ENCODE measurements around the gene KDM3B.
"Not testable (repeated sequence)": the region's sequence is repeated elsewhere in the genome, so short reads cannot be mapped to it uniquely, and the experiment has no call there.

The KDM3B gene

DNA sequence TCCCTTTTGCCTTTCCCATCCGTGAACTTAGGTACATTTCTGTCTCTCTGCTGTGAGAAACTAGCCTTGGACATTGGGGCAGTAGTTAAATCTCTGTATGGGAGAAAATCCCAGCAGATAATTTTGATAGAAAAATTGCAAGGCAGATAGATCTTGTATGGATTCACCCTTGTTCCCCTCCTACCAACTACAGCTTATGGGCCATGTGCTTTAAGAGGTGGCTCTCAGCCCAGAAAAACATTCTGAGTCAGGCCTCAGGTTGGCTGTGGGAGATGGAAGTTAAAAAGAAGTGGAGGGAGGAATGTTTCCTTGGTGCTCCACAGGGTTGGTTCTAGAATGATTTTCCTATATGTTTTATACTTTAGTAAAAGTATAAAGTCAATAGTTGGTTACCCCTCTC lies 1.4 kb upstream of the KDM3B start:
- DNase-seq (ENCODE audit: low read depth) = no peak

- DNase-seq (ENCODE audit: low read depth) = no peak
Measured at GRCh38 chr5:138351517-138351916, 968 bp upstream of the KDM3B start.

- DNase-seq (ENCODE audit: low read depth) = peak; percentile 59
Measured at GRCh38 chr5:138352722-138353559, 456 bp downstream of the KDM3B start.

GRCh38 chr5:138353560-138354080 lies 1.1 kb downstream of the KDM3B start:
- DNase-seq (ENCODE audit: low read depth) = no peak

- DNase-seq (ENCODE audit: low read depth) = no peak
Measured at GRCh38 chr5:138354387-138354786, 1.9 kb downstream of the KDM3B start.

- DNase-seq (ENCODE audit: low read depth) = peak; percentile 43
Measured at GRCh38 chr5:138354926-138355378, 2.5 kb downstream of the KDM3B start.

GRCh38 chr5:138359621-138360020 lies 7.1 kb downstream of the KDM3B start:
- DNase-seq (ENCODE audit: low read depth) = no peak

DNA sequence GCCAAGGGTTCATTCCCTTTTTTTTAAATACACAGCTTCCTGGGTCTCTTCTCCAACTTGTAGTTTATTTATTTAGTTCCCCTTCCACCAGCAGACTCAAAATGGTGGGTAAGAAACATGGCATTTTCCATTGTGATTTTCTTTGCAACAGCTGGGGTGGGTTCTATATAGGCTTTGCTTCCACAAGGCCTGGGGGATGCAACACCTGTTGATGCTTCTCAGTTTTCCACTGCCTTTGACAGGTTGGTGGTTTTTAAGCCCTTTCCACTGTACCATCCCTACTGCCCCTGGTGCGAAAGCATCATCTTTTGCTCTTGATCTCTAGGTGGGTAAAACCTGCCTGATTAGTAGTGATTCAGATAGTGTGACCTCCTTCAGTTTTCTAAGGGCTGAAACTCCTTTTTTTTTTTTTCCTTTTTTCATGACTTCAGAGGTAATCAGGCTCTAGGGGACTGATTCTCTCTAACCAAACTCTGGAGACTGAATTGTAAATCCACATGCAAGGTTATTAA lies 8.5 kb downstream of the KDM3B start:
- no peak for DNase-seq (ENCODE audit: low read depth)

DNA sequence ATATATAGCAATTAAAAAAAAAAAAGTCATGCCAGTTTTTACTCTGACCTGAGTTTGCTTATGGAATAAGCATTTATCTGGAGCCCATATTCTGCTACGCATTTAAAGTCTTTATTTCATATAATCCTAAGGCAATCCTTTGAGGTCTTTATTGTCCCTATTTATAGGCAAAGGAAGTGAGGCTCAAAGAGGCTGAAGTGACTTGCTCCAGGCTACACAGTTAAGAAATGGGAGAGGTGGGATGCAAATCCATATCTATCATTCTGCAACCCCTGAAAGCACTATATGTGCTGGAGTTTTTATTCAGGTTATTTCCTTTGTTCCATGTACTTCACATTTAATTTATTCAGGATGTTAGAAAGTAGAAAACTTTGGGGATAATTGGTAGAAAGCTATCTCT lies 12.1 kb downstream of the KDM3B start:
- no peak for DNase-seq (ENCODE audit: low read depth)

GRCh38 chr5:138366632-138367382 lies 14.3 kb downstream of the KDM3B start:
- DNase-seq (ENCODE audit: low read depth) = no peak

GRCh38 chr5:138369261-138369660 lies 16.8 kb downstream of the KDM3B start:
- DNase-seq (ENCODE audit: low read depth) = no peak

GRCh38 chr5:138369706-138370105 lies 17.2 kb downstream of the KDM3B start:
- DNase-seq (ENCODE audit: low read depth) = no peak

DNA sequence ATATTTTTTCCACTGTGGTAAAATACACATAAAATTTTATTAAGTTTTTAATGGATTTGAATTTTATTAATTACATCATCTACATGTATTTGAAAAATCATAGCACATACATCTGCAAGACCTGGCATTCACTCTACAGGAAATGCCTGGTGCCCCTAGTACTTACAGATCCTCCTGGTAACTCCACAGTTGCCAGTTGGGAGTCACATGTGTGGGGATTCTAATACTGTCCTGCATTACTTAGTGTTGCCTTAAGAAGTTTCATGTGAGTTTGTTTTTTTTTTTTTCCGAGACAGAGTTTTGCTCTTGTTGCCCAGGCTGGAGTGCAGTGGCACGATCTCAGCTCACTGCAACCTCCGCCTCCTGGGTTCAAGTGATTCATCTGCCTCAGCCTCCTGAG lies 18.1 kb downstream of the KDM3B start:
- DNase-seq (ENCODE audit: low read depth) = no peak

- no peak for DNase-seq (ENCODE audit: low read depth)
Measured at GRCh38 chr5:138371454-138371853, 19.0 kb downstream of the KDM3B start.

- no peak for DNase-seq (ENCODE audit: low read depth)
Measured at GRCh38 chr5:138372225-138372624, 19.7 kb downstream of the KDM3B start.

- DNase-seq (ENCODE audit: low read depth) = no peak
Measured at GRCh38 chr5:138372653-138373052, 20.2 kb downstream of the KDM3B start.

DNA sequence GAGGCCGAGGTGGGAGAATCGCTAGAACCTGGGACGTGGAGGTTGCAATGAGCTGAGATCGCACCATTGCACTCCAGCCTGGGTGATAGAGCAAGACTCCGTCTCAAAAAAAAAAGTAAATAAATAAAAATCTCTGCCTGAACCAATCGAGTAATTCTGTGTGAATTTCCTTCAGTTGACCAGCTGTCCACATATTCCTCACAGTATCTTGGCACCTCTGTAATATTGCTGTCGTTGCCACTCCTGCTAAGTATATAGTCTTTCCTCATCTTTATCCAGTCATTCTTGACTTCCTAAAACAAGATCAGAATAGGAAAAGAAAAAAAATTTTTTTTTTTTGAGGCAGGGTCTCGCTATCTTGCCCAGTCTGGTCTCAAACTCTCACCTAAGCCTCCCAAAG lies 29.9 kb downstream of the KDM3B start:
- no peak for DNase-seq (ENCODE audit: low read depth)

DNA sequence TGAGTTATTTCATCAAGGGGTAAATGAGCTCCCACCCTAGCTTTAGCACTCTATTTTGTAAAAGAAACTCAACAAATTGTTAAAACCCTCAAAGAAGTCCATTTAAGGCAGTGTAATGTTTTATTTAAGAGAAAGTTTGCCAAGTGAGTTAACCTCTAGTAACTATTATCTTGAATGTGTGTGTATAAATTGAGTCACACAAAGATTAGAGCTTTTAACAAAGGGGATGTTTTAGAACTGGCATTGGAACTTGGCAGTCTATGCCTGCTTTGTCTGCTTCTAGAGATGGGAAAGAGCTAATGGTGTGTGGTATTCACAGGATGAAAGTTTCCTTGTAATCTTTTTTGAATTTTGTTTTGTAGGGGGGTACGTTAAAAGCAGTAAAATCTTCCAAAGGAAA lies 33.2 kb downstream of the KDM3B start:
- DNase-seq (ENCODE audit: low read depth) = no peak

DNA sequence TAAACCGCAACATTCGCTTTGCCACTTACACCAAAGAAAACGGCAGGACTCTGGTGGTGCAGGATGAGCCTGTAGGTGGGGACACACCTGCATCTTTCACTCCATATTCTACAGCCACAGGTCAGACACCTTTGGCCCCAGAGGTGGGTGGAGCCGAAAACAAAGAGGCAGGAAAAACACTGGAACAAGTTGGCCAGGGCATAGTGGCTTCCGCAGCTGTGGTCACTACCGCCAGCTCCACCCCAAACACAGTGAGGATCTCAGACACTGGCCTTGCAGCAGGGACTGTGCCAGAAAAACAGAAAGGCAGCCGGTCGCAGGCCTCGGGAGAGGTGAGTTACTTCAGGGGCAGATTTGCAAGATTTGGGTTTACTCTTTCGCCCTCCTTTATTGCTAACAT lies 33.8 kb downstream of the KDM3B start:
- no peak for DNase-seq (ENCODE audit: low read depth)

DNA sequence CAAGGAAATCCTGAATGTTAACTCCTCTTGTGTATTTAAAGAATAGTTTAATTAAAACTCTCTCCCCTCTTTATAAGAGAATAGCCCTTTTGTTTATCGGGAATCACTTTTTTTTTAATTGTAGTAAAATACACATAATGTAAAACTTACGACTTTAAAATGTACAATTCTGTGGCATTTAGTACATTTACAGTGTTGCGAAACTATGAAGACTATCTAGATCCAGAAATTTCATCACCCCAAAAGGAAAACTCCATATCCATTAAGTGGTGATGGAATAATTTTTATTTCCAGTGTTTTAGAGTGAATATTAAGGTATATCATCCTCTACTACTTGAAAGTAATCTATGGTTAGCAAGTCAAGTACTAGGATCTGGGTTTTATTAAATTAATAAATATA lies 36.8 kb downstream of the KDM3B start:
- DNase-seq (ENCODE audit: low read depth) = no peak

DNA sequence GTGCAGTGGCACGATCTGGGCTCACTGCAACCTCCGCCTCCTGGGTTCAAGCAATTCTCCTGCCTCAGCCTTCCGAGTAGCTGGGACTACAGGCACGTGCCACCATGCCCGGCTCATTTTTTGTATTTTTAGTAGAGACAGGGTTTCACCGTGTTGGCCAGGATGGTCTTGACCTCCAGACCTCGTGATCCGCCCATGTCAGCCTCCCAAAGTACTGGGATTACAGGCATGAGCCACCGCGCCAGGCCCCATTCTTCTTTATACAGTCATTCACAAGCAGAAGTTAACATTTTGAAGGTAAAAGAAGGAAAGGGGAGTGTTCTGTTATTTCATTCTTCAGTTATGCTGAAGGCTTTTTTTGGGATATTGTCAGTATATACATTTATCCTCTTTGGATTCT lies 37.4 kb downstream of the KDM3B start:
- DNase-seq (ENCODE audit: low read depth) = not testable (repeated sequence)

DNA sequence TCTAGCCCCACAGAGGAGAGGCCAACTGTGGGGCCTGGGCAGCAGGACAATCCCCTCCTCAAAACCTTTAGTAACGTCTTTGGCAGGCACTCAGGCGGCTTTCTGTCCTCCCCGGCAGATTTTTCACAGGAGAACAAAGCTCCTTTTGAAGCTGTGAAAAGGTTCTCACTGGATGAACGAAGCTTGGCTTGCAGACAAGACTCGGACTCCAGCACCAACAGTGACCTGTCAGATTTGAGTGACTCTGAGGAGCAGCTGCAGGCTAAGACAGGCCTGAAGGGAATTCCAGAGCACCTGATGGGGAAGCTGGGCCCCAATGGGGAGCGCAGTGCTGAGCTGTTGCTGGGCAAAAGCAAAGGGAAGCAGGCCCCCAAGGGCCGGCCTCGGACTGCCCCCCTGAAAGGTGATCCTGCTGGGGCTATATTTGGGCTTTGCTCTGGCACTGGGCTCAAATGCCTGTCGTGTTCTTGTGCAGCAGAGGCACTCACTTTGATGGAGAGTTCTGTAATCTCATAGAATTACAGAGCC lies 39.4 kb downstream of the KDM3B start:
- DNase-seq (ENCODE audit: low read depth) = no peak

DNA sequence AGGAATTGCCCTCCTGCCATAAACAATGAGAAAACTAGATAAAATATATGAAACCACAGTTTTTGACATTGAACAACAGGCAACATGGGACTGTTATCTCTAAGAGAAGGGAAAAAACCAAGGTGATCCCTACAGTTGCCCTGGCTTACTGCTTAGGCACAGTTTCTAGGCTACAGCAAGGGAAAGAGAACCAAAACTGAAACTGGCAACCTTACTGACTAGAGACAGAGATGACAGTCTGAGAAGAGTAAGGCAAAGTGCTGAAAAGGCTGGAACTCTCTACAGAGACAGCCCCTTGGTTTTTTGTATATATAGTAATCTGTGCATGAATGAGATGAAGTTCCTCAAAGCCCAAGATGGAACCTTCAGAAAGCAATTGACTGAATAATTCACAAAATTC lies 50.2 kb downstream of the KDM3B start:
- DNase-seq (ENCODE audit: low read depth) = no peak
